Measurements from ENCODE around the gene RAB4A.

Gene RAB4A

GRCh38 chr1:229254910-229255541, 15.9 kb upstream of the RAB4A start:
- H3K9me3 ChIP-seq: no peaks in the 10 kb centered on the region
- DNase-seq: no peak
- no peaks in the 10 kb centered on the region for H3K36me3 ChIP-seq
- H3K27me3 ChIP-seq: no peaks in the 10 kb centered on the region
- peak; percentile 59 for TF ChIP-seq CTCF (IDR thresholded peaks at IDR 0.05; ENCODE audit: low read depth, low read length)
- no peak overlapping the region for H3K4me3 ChIP-seq (ENCODE audit: low read depth, low read length)
- H3K4me1 ChIP-seq: peaks cover 8% of the 10 kb centered on the region; the same call in 1 of the 2 replicates

GRCh38 chr1:229258031-229258756, 12.7 kb upstream of the RAB4A start:
- peak; percentile 88 for TF ChIP-seq CTCF (IDR thresholded peaks at IDR 0.05; ENCODE audit: low read depth, low read length)
- DNase-seq: peak; percentile 68
- Histone ChIP-seq H3K4me3 (ENCODE audit: low read depth, low read length) (no peak overlapping the region), H3K36me3 (no peaks in the 10 kb centered on the region), H3K4me1 (peaks cover 5% of the 10 kb centered on the region; the same call in 1 of the 2 replicates), H3K27me3 (no peaks in the 10 kb centered on the region), H3K9me3 (no peaks in the 10 kb centered on the region)

GRCh38 chr1:229258757-229259060, 12.2 kb upstream of the RAB4A start:
- Histone ChIP-seq H3K4me1 (peaks cover under 1% of the 10 kb centered on the region; the same call in 1 of the 2 replicates), H3K36me3 (no peaks in the 10 kb centered on the region), H3K9me3 (no peaks in the 10 kb centered on the region), H3K4me3 (ENCODE audit: low read depth, low read length) (no peak overlapping the region), H3K27me3 (no peaks in the 10 kb centered on the region)
- TF ChIP-seq CTCF (IDR thresholded peaks at IDR 0.05; ENCODE audit: low read depth, low read length): no peak
- DNase-seq: no peak

- no peak for TF ChIP-seq CTCF (IDR thresholded peaks at IDR 0.05; ENCODE audit: low read depth, low read length)
- Histone ChIP-seq H3K27me3 (no peaks in the 10 kb centered on the region), H3K36me3 (no peaks in the 10 kb centered on the region), H3K9me3 (no peaks in the 10 kb centered on the region), H3K4me1 (no peaks in the 10 kb centered on the region), H3K4me3 (ENCODE audit: low read depth, low read length) (no peak overlapping the region)
- no peak for DNase-seq
Observed at GRCh38 chr1:229260297-229260696, 10.6 kb upstream of the RAB4A start.

GRCh38 chr1:229262239-229262638, 8.7 kb upstream of the RAB4A start:
- no peak for DNase-seq
- no peak for TF ChIP-seq CTCF (IDR thresholded peaks at IDR 0.05; ENCODE audit: low read depth, low read length)
- H3K4me3 ChIP-seq (ENCODE audit: low read depth, low read length): no peak overlapping the region

GRCh38 chr1:229263254-229263653, 7.7 kb upstream of the RAB4A start:
- Histone ChIP-seq H3K4me1 (no peaks in the 10 kb centered on the region), H3K36me3 (no peaks in the 10 kb centered on the region), H3K4me3 (ENCODE audit: low read depth, low read length) (no peak overlapping the region), H3K9me3 (no peaks in the 10 kb centered on the region), H3K27me3 (no peaks in the 10 kb centered on the region)
- no peak for DNase-seq
- TF ChIP-seq CTCF (IDR thresholded peaks at IDR 0.05; ENCODE audit: low read depth, low read length): no peak

More at GRCh38 chr1:229262239-229262638, 8.7 kb upstream of the RAB4A start:
- Histone ChIP-seq H3K9me3 (no peaks in the 10 kb centered on the region), H3K27me3 (no peaks in the 10 kb centered on the region), H3K4me1 (no peaks in the 10 kb centered on the region), H3K36me3 (no peaks in the 10 kb centered on the region)
